Measurements from ENCODE around the gene RTN4RL2.

Gene RTN4RL2

GRCh38 chr11:57500515-57500914 lies 40.2 kb downstream of the RTN4RL2 start:
- DNase-seq (ENCODE audit: low read depth in 2 of 2), result no peak

GRCh38 chr11:57500926-57501325 lies 40.6 kb downstream of the RTN4RL2 start:
- no peak for DNase-seq (ENCODE audit: low read depth in 2 of 2)

- DNase-seq (ENCODE audit: low read depth in 2 of 2), result no peak
These were observed 41.6 kb downstream of the RTN4RL2 start for GRCh38 chr11:57501953-57502352.

GRCh38 chr11:57502376-57502775 lies 42.0 kb downstream of the RTN4RL2 start:
- DNase-seq (ENCODE audit: low read depth in 2 of 2), result no peak

DNA sequence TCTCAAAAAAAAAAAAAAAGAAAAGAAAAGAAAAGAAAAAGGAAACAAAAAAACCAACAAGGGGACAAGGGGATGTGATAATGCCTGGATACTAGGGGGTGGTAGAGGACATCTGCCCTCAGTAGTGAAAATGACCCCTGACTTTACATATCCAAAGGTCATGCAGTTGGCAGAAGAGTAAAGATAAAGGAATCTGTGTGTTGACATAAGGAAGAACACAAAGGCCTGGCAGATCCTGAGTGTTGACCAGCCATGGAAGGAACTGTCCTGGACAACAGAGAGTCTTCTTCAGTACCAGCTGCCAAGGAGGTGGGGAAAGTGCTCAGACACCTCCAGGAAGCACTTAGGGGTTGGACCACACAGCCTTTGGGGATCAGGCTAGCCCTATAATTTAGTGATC lies 42.5 kb downstream of the RTN4RL2 start:
- no peak for DNase-seq (ENCODE audit: low read depth in 2 of 2)

DNA sequence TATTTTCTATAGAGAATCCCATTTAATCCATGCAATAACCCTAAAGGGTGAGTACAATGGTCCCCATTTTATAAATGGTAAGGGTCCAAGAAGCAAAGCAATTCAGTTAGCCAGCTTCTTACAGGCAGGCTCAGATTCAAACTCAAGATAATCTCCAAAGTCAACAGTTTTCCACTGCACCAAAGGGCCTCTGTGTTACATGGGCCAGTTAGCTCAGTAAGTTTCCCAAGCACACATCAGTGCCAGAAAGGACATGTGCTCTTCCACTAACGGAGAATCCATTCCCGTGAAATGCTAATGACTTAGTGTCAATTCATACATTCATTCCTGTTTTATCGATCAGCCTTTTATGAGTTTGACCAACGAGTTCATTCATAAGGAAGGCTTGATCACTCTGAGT lies 44.2 kb downstream of the RTN4RL2 start:
- DNase-seq (ENCODE audit: low read depth in 2 of 2), result no peak

GRCh38 chr11:57506522-57506921 lies 46.2 kb downstream of the RTN4RL2 start:
- DNase-seq (ENCODE audit: low read depth in 2 of 2), result no peak

DNA sequence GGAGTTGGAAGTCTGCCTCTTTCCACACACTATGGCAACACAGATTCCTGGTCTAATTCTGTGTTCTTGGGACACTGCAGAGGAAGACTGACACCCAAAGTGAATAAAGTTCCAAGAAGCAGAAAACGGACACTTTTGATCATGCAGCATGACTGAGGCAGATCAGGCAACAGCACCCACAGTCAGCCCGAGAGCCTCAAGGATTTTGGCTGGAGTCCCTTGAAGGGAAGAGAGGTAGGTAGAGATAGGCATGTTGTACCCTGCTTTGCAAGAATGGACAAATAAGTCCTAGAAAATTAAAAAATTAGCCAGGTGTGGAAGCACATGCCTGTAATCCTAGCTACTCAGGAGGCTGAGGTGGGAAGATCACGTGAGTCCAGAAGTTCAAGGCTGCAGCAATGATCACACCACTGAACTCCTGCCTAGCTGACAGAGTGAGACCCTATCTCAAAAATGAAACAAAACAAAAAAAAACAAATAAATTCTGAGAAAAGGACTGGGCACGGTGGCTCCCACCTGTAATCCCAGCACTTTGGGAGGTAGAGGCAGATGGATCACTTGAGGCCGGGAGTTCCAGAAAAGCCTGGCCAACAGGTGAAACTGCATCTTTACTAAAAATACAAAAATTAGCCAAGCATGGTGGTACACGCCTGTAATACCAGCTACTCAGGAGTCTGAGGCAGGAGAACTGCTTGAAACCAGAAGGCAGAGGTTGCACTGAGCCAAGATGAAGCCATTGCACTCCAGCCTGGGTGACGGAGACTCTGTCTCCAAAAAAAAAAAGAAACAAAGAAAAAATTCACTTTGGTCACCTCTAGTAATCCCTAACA lies 48.2 kb downstream of the RTN4RL2 start:
- no peak for DNase-seq (ENCODE audit: low read depth in 2 of 2)

GRCh38 chr11:57511741-57512430 lies 51.6 kb downstream of the RTN4RL2 start:
- DNase-seq (ENCODE audit: low read depth in 2 of 2), result no peak

GRCh38 chr11:57512646-57513451 lies 52.5 kb downstream of the RTN4RL2 start:
- DNase-seq (ENCODE audit: low read depth in 2 of 2), result no peak

DNA sequence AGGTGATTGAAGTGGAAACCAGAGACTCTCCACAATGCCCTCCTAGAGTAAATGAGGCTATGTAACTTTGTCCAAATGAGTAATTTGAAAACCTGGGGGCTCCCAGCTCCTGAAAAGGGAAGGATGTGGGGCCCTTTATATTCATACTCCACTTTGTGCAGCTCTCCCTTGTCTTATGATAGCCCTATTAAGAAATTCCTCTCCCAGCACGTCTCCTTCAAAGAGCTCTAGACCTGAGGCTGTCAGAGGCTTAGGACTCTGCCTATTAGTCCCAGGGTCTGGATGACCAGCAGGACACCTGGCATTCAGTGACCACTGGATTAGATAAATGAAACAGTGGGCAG lies 53.1 kb downstream of the RTN4RL2 start:
- DNase-seq (ENCODE audit: low read depth in 2 of 2), result no peak

DNA sequence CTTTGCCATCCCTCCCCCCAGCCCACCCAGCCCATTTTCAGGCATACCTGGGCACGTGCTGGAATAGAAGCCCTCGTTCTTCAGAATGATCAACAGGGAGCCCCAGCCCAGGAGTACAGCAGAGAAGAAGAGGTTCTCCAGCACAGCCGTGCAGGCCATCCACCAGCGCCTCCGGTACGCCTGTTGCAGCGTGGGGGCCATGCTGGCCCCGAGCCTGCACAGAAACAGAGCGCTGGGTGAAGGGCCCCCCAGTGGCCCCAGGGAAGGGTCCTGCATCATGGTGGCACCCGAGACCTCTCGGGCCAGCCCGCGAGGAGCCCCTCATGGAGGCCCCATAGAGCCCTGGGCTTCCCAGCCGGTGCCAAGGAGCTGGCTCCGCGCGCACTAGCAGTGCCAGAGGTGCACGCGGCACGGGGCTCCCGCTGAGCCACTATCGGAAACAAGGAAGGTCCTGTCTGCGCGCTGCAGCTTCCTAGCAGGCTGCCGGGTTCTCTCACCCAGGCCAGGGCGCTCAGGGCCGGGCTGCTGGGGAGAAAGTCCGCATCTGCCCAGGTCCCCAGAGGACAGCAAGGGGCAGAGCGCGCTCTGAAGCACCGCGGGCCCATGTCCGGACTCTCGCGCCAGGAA lies 53.7 kb downstream of the RTN4RL2 start:
- no peak for DNase-seq (ENCODE audit: low read depth in 2 of 2)

- no peak for DNase-seq (ENCODE audit: low read depth in 2 of 2)
These were observed 54.4 kb downstream of the RTN4RL2 start for GRCh38 chr11:57514538-57515331.

GRCh38 chr11:57515332-57516060 lies 55.2 kb downstream of the RTN4RL2 start, which contains the start of gene SLC43A1:
TSS of gene SLC43A1 (minus strand) at chr11:57515702. CDS start at chr11:57514111, 1,591 bp downstream.
- DNase-seq (ENCODE audit: low read depth in 2 of 2), result no peak

GRCh38 chr11:57516061-57516443 lies 55.7 kb downstream of the RTN4RL2 start:
- no peak for DNase-seq (ENCODE audit: low read depth in 2 of 2)

- no peak for DNase-seq (ENCODE audit: low read depth in 2 of 2)
These were observed 60.8 kb downstream of the RTN4RL2 start for GRCh38 chr11:57521116-57521515.

DNA sequence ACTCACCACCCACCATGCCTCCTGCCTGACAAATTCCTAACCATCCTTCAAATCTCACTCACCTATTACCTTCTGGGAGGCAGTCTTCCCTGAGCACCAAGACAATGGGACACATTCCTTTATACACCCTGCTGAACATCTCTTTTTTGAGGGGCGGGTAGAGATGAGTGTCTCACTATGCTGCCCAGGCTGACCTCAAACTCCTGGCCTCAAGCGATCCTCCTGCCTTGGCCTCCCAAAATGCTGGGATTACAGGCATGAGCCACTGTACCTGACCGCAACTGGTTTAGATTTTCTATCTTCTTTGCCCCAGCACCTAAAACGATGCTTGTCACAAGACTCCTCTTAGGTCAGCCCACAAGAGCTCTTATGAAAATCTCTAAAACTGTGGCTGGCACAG lies 63.1 kb downstream of the RTN4RL2 start:
- DNase-seq (ENCODE audit: low read depth in 2 of 2), result no peak

Measured in activated CD8-positive, alpha-beta memory T cell treated with anti-CD3 and anti-CD28 coated beads for 4 hours (primary cell).